SK-N-SH (cell line): ENCODE measurements around the gene SLIT1. TPM values are rescaled to one million over a fixed set of nuclear protein-coding genes. Genes with fewer than 3 reads are reported as not detected.

ENCODE experiments used
- CTCF ChIA-PET: fragments of 300-600, 350-600 bp; formaldehyde crosslinking; extraction: SDS; loops from one replicate; lab custom pipeline; 2021; lab: Yijun Ruan, JAX
- POLR2A ChIA-PET: fragments of 350-600 bp; sonication (Branson Sonifier 250); formaldehyde crosslinking; extraction: SDS; loops from one replicate; lab custom pipeline; 2020; ENCODE audit warnings: antibody characterized with exemption, inconsistent platforms; lab: Yijun Ruan, JAX
- DNase-seq: peaks from one replicate; pipeline ENCODE4 v3.0.0; 2012
- H2AFZ ChIP-seq: fragments of 200-600 bp; sonication (generic); 2 replicates; pipeline ENCODE4 v1.8.1; 2016; ENCODE audit warnings: antibody characterized with exemption, mild to moderate bottlenecking, low read depth
- H3F3A ChIP-seq: fragments of 200-600 bp; sonication (generic); replicated peaks from 2 replicates; pipeline ENCODE3; 2016; ENCODE audit warnings: antibody characterized with exemption, mild to moderate bottlenecking; ENCODE audit not compliant: insufficient read depth
- H3K27ac ChIP-seq, 2 experiments: fragments of 200-500 bp in 1 of 2; fragments of 200-600 bp in 1 of 2; sonication (Bioruptor generic) in 1 of 2; sonication (generic), shearing (Covaris generic) in 1 of 2; 2 replicates each; pipeline versions ENCODE4 v1.5.1 to v1.6.1; 2014 to 2016; ENCODE audit warnings: low read depth in 2 of 2, inconsistent platforms in 1 of 2, low read length in 1 of 2, mild to moderate bottlenecking in 1 of 2, mixed read lengths in 1 of 2
- H3K27me3 ChIP-seq: fragments of 200-600 bp; sonication (generic), shearing (Covaris generic); 2 replicates; pipeline ENCODE4 v1.6.1; 2016; ENCODE audit warnings: mixed run types; ENCODE audit not compliant: insufficient read depth
- H3K36me3 ChIP-seq, 2 experiments: fragments of 200-500 bp in 1 of 2; fragments of 200-600 bp in 1 of 2; sonication (Bioruptor generic) in 1 of 2; sonication (generic) in 1 of 2; replicated peaks in 1 of 2; 2 replicates each; pipeline versions ENCODE3 to v1.5.1; 2014 to 2016; ENCODE audit warnings: low read length in 1 of 2, mild to moderate bottlenecking in 1 of 2; ENCODE audit not compliant: insufficient read depth in 2 of 2, control insufficient read depth in 1 of 2
- H3K4me1 ChIP-seq, 2 experiments: fragments of 200-500 bp in 1 of 2; fragments of 200-600 bp in 1 of 2; sonication (Bioruptor generic) in 1 of 2; sonication (generic), shearing (Covaris generic) in 1 of 2; 2 replicates each; pipeline versions ENCODE4 v1.5.1 to v1.6.1; 2014 to 2016; ENCODE audit warnings: low read depth in 1 of 2, low read length in 1 of 2, mixed run types in 1 of 2; ENCODE audit not compliant: insufficient read depth in 2 of 2, control insufficient read depth in 1 of 2
- H3K4me2 ChIP-seq: fragments of 200-600 bp; sonication (generic), shearing (Covaris generic); 2 replicates; pipeline ENCODE4 v1.6.1; 2017; ENCODE audit warnings: mixed run types
- H3K4me3 ChIP-seq, 2 experiments: fragments of 200-500 bp in 1 of 2; fragments of 200-600 bp in 1 of 2; sonication (Bioruptor generic) in 1 of 2; sonication (generic), shearing (Covaris generic) in 1 of 2; 2 replicates each; pipeline versions ENCODE4 v1.5.1 to v1.8.1; 2014 to 2016; ENCODE audit warnings: low read depth in 2 of 2, inconsistent platforms in 1 of 2, low read length in 1 of 2, mild to moderate bottlenecking in 1 of 2, mixed read lengths in 1 of 2, moderate library complexity in 1 of 2
- H3K79me2 ChIP-seq: fragments of 200-600 bp; sonication (generic); 2 replicates; pipeline ENCODE4 v1.8.1; 2017; ENCODE audit warnings: mild to moderate bottlenecking; ENCODE audit not compliant: insufficient read depth
- H3K9ac ChIP-seq: fragments of 200-600 bp; sonication (generic); 2 replicates; pipeline ENCODE4 v1.6.1; 2017; ENCODE audit warnings: mixed run types
- H3K9me2 ChIP-seq: fragments of 200-600 bp; sonication (generic); 2 replicates; pipeline ENCODE4 v1.6.1; 2017; ENCODE audit warnings: mixed run types
- H3K9me3 ChIP-seq: fragments of 200-600 bp; sonication (generic); 2 replicates; pipeline ENCODE4 v1.6.1; 2017; ENCODE audit warnings: mixed run types, mild to moderate bottlenecking, moderate library complexity
- H4K20me1 ChIP-seq: fragments of 200-600 bp; sonication (generic); 2 replicates; pipeline ENCODE4 v1.6.1; 2017; ENCODE audit warnings: mild to moderate bottlenecking, mixed run types; ENCODE audit not compliant: insufficient read depth
- CHD2 ChIP-seq: fragments of 150-350 bp; IDR thresholded peaks from 2 replicates; pipeline ENCODE4 v1.6.1; 2018; ENCODE audit warnings: low read length; ENCODE audit not compliant: partially characterized antibody
- ELF1 ChIP-seq: IDR thresholded peaks from 2 replicates; pipeline ENCODE4 v1.4.0; 2012
- EP300 ChIP-seq, 2 experiments: IDR thresholded peaks; 2 replicates each; pipeline versions ENCODE4 v1.4.0 to v1.6.1; 2012; ENCODE audit warnings: borderline replicate concordance in 1 of 2, low read depth in 1 of 2, low read length in 1 of 2
- EZH2phosphoT487 ChIP-seq: fragments of 200-600 bp; sonication (generic); IDR thresholded peaks from 2 replicates; pipeline ENCODE4 v1.6.1; 2017; ENCODE audit warnings: low read depth, mixed run types, mild to moderate bottlenecking, antibody characterized with exemption, moderate library complexity, borderline replicate concordance
- FOXM1 ChIP-seq: IDR thresholded peaks from 2 replicates; pipeline ENCODE4 v1.4.0; 2012; ENCODE audit warnings: low read depth, mild to moderate bottlenecking
- GATA2 ChIP-seq: sonication (generic); formaldehyde crosslinking; IDR thresholded peaks from 2 replicates; pipeline ENCODE4 v1.5.0; 2020; ENCODE audit warnings: mild to moderate bottlenecking, missing genetic modification reagents
- JUND ChIP-seq: IDR thresholded peaks from 2 replicates; pipeline ENCODE4 v1.4.0; 2012
- MEF2A ChIP-seq: IDR thresholded peaks from 2 replicates; pipeline ENCODE4 v1.4.0; 2012; ENCODE audit warnings: low read depth, borderline replicate concordance
- NRF1 ChIP-seq: IDR thresholded peaks from 2 replicates; pipeline ENCODE4 v1.6.1; 2012; ENCODE audit warnings: low read depth, mild to moderate bottlenecking, low read length
- POLR2AphosphoS5 ChIP-seq: IDR thresholded peaks from 2 replicates; pipeline ENCODE4 v1.6.1; 2012; ENCODE audit warnings: low read depth, low read length
- RCOR1 ChIP-seq: fragments of 150-350 bp; IDR thresholded peaks from 2 replicates; pipeline ENCODE4 v1.6.1; 2017; ENCODE audit warnings: antibody characterized with exemption, low read length
- RXRA ChIP-seq: IDR thresholded peaks from 2 replicates; pipeline ENCODE4 v1.4.0; 2012; ENCODE audit warnings: low read depth, mild to moderate bottlenecking, borderline replicate concordance
- SIN3A ChIP-seq: IDR thresholded peaks from 2 replicates; pipeline ENCODE4 v1.6.1; 2012; ENCODE audit warnings: low read depth, mild to moderate bottlenecking, low read length, moderate library complexity, borderline replicate concordance
- YY1 ChIP-seq: IDR thresholded peaks from 2 replicates; pipeline ENCODE4 v1.4.0; 2012; ENCODE audit warnings: low read depth, mild to moderate bottlenecking
- WGBS: methylation state at CpG from one replicate; pipeline ENCODE4 v1.1.6; 2017; ENCODE audit warnings: low lambda C conversion rate; 5-methylcytosine and 5-hydroxymethylcytosine counted together
- polyA plus RNA-seq, 3 experiments: library from polyadenylated mRNA; depleted of rRNA; stranded (reverse); fragments of >200 nt; gene quantifications; 2 replicates each; pipeline ENCODE4 v1.2.3, GENCODE V29; 2012
- TF ChIP-seq, protein P1 (sequence below): fragments of 150-350 bp; IDR thresholded peaks from 2 replicates; pipeline ENCODE4 v1.6.1; 2017; ENCODE audit warnings: antibody characterized with exemption, low read length, low read depth, borderline replicate concordance
- TF ChIP-seq, protein P2 (sequence below): fragments of 150-350 bp; IDR thresholded peaks from 2 replicates; pipeline ENCODE4 v1.6.1; 2016; ENCODE audit warnings: mild to moderate bottlenecking, low read depth, low read length
- TF ChIP-seq, protein P3 (sequence below): IDR thresholded peaks from 2 replicates; pipeline ENCODE4 v1.4.0; 2012; ENCODE audit warnings: low read depth
- TF ChIP-seq, protein P4 (sequence below): fragments of 200-600 bp; sonication (generic); IDR thresholded peaks from 2 replicates; pipeline ENCODE4 v1.6.1; 2017; ENCODE audit warnings: antibody characterized with exemption, mild to moderate bottlenecking, moderate library complexity
- TF ChIP-seq, protein P5 (sequence below): IDR thresholded peaks from 2 replicates; pipeline ENCODE4; 2012
- TF ChIP-seq, protein P6 (sequence below): IDR thresholded peaks from 2 replicates; pipeline ENCODE4 v1.4.0; 2012; ENCODE audit warnings: low read depth, borderline replicate concordance

Gene SLIT1
- polyA plus RNA-seq, 1 of the 3 experiments (the other 2 are of a cell fraction), result 0.05 TPM

DNA sequence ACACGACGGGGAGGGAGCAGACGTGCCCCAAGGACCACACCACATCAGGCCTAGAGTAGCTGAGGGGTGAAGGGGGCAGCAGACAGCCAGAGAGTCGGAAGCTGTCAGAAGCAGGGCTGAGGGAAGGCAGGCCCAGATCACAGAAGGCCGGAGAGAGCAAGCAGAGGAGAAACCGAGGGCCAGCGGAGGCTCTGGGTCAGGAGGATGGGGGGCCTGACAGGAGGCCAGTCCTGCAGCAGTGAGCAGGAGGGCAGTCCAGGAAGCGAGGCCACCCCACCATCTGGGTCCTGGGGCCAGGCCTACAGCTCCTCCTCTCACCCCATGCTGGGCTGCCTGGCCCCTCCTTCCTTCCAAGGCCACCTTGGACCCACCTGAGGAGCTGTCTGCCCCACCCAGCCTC, 20.3 kb downstream of the SLIT1 start:
- 61% methylated on average over 8 of the region's 8 CpGs for WGBS
- Histone ChIP-seq H3K9me3 (no peaks in the 10 kb centered on the region), H3K4me1 (peaks cover 0 to 19% of the 10 kb centered on the region in 2 experiments; a peak in 1 of 4 replicates), H3K79me2 (no peaks in the 10 kb centered on the region), H4K20me1 (no peaks in the 10 kb centered on the region), H2AFZ (no peak overlapping the region), H3K36me3 (no peaks in the 10 kb centered on the region), H3K4me3 (no peak overlapping the region), H3K4me2 (no peak overlapping the region), H3K9ac (no peak overlapping the region), H3F3A (no peaks in the 10 kb centered on the region), H3K27ac (no peak overlapping the region), H3K9me2 (no peaks in the 10 kb centered on the region), H3K27me3 (0 out of 2 replicates have a peak, but pooled peaks cover 6% of the 10 kb centered on the region)
- TF ChIP-seq YY1 (no peak), POLR2AphosphoS5 (no peak), RCOR1 (no peak), ELF1 (no peak), FOXM1 (no peak), GATA2 (CRISPR knock-in tag) (no peak), MEF2A (no peak), NRF1 (no peak), RXRA (no peak), CHD2 (no peak), SIN3A (no peak), EP300 (IDR thresholded peaks at IDR 0.05; ENCODE audit: borderline replicate concordance in 1 of 2, low read depth in 1 of 2, low read length in 1 of 2) (no peak), JUND (no peak), EZH2phosphoT487 (no peak)
- TF ChIP-seq, protein P1, sequence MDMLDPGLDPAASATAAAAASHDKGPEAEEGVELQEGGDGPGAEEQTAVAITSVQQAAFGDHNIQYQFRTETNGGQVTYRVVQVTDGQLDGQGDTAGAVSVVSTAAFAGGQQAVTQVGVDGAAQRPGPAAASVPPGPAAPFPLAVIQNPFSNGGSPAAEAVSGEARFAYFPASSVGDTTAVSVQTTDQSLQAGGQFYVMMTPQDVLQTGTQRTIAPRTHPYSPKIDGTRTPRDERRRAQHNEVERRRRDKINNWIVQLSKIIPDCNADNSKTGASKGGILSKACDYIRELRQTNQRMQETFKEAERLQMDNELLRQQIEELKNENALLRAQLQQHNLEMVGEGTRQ, result no peak
- TF ChIP-seq, protein P2, sequence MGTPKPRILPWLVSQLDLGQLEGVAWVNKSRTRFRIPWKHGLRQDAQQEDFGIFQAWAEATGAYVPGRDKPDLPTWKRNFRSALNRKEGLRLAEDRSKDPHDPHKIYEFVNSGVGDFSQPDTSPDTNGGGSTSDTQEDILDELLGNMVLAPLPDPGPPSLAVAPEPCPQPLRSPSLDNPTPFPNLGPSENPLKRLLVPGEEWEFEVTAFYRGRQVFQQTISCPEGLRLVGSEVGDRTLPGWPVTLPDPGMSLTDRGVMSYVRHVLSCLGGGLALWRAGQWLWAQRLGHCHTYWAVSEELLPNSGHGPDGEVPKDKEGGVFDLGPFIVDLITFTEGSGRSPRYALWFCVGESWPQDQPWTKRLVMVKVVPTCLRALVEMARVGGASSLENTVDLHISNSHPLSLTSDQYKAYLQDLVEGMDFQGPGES, result no peak
- TF ChIP-seq, protein P3, sequence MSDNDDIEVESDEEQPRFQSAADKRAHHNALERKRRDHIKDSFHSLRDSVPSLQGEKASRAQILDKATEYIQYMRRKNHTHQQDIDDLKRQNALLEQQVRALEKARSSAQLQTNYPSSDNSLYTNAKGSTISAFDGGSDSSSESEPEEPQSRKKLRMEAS, result no peak
- TF ChIP-seq, protein P4, sequence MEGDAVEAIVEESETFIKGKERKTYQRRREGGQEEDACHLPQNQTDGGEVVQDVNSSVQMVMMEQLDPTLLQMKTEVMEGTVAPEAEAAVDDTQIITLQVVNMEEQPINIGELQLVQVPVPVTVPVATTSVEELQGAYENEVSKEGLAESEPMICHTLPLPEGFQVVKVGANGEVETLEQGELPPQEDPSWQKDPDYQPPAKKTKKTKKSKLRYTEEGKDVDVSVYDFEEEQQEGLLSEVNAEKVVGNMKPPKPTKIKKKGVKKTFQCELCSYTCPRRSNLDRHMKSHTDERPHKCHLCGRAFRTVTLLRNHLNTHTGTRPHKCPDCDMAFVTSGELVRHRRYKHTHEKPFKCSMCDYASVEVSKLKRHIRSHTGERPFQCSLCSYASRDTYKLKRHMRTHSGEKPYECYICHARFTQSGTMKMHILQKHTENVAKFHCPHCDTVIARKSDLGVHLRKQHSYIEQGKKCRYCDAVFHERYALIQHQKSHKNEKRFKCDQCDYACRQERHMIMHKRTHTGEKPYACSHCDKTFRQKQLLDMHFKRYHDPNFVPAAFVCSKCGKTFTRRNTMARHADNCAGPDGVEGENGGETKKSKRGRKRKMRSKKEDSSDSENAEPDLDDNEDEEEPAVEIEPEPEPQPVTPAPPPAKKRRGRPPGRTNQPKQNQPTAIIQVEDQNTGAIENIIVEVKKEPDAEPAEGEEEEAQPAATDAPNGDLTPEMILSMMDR, result no peak
- TF ChIP-seq, protein P5, sequence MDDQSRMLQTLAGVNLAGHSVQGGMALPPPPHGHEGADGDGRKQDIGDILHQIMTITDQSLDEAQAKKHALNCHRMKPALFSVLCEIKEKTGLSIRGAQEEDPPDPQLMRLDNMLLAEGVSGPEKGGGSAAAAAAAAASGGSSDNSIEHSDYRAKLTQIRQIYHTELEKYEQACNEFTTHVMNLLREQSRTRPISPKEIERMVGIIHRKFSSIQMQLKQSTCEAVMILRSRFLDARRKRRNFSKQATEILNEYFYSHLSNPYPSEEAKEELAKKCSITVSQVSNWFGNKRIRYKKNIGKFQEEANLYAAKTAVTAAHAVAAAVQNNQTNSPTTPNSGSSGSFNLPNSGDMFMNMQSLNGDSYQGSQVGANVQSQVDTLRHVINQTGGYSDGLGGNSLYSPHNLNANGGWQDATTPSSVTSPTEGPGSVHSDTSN, result no peak
- TF ChIP-seq, protein P6, sequence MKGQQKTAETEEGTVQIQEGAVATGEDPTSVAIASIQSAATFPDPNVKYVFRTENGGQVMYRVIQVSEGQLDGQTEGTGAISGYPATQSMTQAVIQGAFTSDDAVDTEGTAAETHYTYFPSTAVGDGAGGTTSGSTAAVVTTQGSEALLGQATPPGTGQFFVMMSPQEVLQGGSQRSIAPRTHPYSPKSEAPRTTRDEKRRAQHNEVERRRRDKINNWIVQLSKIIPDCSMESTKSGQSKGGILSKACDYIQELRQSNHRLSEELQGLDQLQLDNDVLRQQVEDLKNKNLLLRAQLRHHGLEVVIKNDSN, result no peak
- ChIA-PET POLR2A (no interaction called here), CTCF (interaction anchor here (1.2 to 1.6 kb wide), 6 partner anchors 14 to 128 kb away, joined by 3 to 5 read pairs (median 4); no protein-coding TSS in a partner anchor)
- DNase-seq, result no peak
